Smooth muscle cell (in vitro differentiated cells): Measurements from ENCODE around the gene PARVG. TPM values are rescaled to one million over a fixed set of nuclear protein-coding genes. Genes with fewer than 3 reads are reported as not detected.

ENCODE experiments used
- DNase-seq: peaks from one replicate; lab custom pipeline; 2025; ENCODE audit not compliant: unreplicated experiment; lab: John Stamatoyannopoulos, UW
- H2AFZ ChIP-seq: fragments of 200-600 bp; sonication (generic); 2 replicates; pipeline ENCODE4 v1.6.0; 2016; ENCODE audit warnings: antibody characterized with exemption, low read depth, mild to moderate bottlenecking
- H3F3A ChIP-seq: fragments of 200-600 bp; sonication (generic); 2 replicates; pipeline ENCODE4 v1.6.0; 2017; ENCODE audit warnings: antibody characterized with exemption, low read depth
- H3K27ac ChIP-seq: fragments of 200-600 bp; sonication (generic); 2 replicates; pipeline ENCODE4 v1.5.1; 2016; ENCODE audit warnings: low read depth, mild to moderate bottlenecking
- H3K27me3 ChIP-seq: fragments of 200-600 bp; sonication (generic); 2 replicates; pipeline ENCODE4 v1.6.1; 2016; ENCODE audit warnings: low read depth, mild to moderate bottlenecking
- H3K36me3 ChIP-seq: fragments of 200-600 bp; sonication (generic); 2 replicates; pipeline ENCODE4 v1.5.1; 2016; ENCODE audit warnings: low read depth
- H3K4me1 ChIP-seq: fragments of 200-600 bp; sonication (generic); 2 replicates; pipeline ENCODE4 v1.5.1; 2016; ENCODE audit warnings: low read depth
- H3K4me2 ChIP-seq: fragments of 200-600 bp; sonication (generic); 2 replicates; pipeline ENCODE4 v1.6.0; 2016; ENCODE audit warnings: mild to moderate bottlenecking
- H3K4me3 ChIP-seq: fragments of 200-600 bp; sonication (generic); 2 replicates; pipeline ENCODE4 v1.5.1; 2016; ENCODE audit warnings: mild to moderate bottlenecking
- H3K79me2 ChIP-seq: fragments of 200-600 bp; sonication (generic); 2 replicates; pipeline ENCODE4 v1.6.0; 2016; ENCODE audit warnings: low read depth, mild to moderate bottlenecking
- H3K9ac ChIP-seq: fragments of 200-600 bp; sonication (generic); 2 replicates; pipeline ENCODE4 v1.6.0; 2016; ENCODE audit warnings: low read depth
- H3K9me3 ChIP-seq: fragments of 200-600 bp; sonication (generic); replicated peaks from 2 replicates; pipeline ENCODE4 v1.5.1; 2016; ENCODE audit warnings: low read depth
- H4K20me1 ChIP-seq: fragments of 200-600 bp; sonication (generic); 2 replicates; pipeline ENCODE4 v1.6.0; 2016; ENCODE audit warnings: low read depth
- CTCF ChIP-seq: fragments of 200-600 bp; sonication (generic); IDR thresholded peaks from 2 replicates; pipeline ENCODE4 v1.5.1; 2017; ENCODE audit warnings: borderline replicate concordance, mild to moderate bottlenecking, antibody characterized with exemption; ENCODE audit not compliant: insufficient read depth, poor library complexity, severe bottlenecking
- WGBS: methylation state at CpG from one replicate; pipeline ENCODE4 v1.1.7; 2016; ENCODE audit warnings: low lambda C conversion rate; 5-methylcytosine and 5-hydroxymethylcytosine counted together
- polyA plus RNA-seq: library from polyadenylated mRNA; unstranded; fragments of >200 nt; fragmentation: Nextera tagmentation; extraction: Ambion mirVana; gene quantifications from 2 replicates; pipeline ENCODE4 v1.2.1, GENCODE V29; 2016
- total RNA-seq: library from RNA; depleted of rRNA; stranded (reverse); fragments of >200 nt; gene quantifications from 2 replicates; pipeline ENCODE4 v1.2.3, GENCODE V29; 2014

The PARVG gene
- total and polyA plus RNA-seq, 2 experiments from 2014 or later = 0.90 TPM; not detected in 1

- H3F3A ChIP-seq = peaks cover 6% of the 10 kb centered on the region
- TF ChIP-seq CTCF = no peak
- H3K9me3 ChIP-seq = no peaks in the 10 kb centered on the region
- DNase-seq = no peak
- H3K27me3 ChIP-seq = no peaks in the 10 kb centered on the region
- no peaks in the 10 kb centered on the region for H3K36me3 ChIP-seq
- WGBS = 46% methylated on average over 6 of the region's 6 CpGs
- H3K27ac ChIP-seq = peak overlapping the region; percentile 38
- H3K9ac ChIP-seq = no peak overlapping the region
- no peaks in the 10 kb centered on the region for H4K20me1 ChIP-seq
- no peaks in the 10 kb centered on the region for H3K4me1 ChIP-seq
- H3K4me2 ChIP-seq = peak overlapping the region; percentile 32
- H3K4me3 ChIP-seq = no peak overlapping the region
- peak overlapping the region; percentile 4 for H2AFZ ChIP-seq
- H3K79me2 ChIP-seq = no peaks in the 10 kb centered on the region
These were observed 30.7 kb downstream of the PARVG start for GRCh38 chr22:44211256-44211945.

GRCh38 chr22:44211946-44212930 is 31.5 kb downstream of the PARVG start:
- H3K79me2 ChIP-seq = no peaks in the 10 kb centered on the region
- 58% methylated on average over 12 of the region's 12 CpGs for WGBS
- no peaks in the 10 kb centered on the region for H3K36me3 ChIP-seq
- TF ChIP-seq CTCF = no peak
- DNase-seq = no peak
- no peak overlapping the region for H3K9ac ChIP-seq
- H3K4me1 ChIP-seq = no peaks in the 10 kb centered on the region
- H4K20me1 ChIP-seq = no peaks in the 10 kb centered on the region
- peak overlapping the region; percentile 32 for H3K4me2 ChIP-seq
- H3F3A ChIP-seq = peaks cover 6% of the 10 kb centered on the region
- H3K9me3 ChIP-seq = no peaks in the 10 kb centered on the region
- no peak overlapping the region for H3K4me3 ChIP-seq
- H2AFZ ChIP-seq = peak overlapping the region; percentile 4
- H3K27me3 ChIP-seq = no peaks in the 10 kb centered on the region
- peak overlapping the region; percentile 17 for H3K27ac ChIP-seq

- no peak for DNase-seq
- Histone ChIP-seq H3K79me2 (no peaks in the 10 kb centered on the region), H3K36me3 (no peaks in the 10 kb centered on the region), H4K20me1 (no peaks in the 10 kb centered on the region), H3K4me1 (no peaks in the 10 kb centered on the region), H3F3A (peaks cover 6% of the 10 kb centered on the region), H3K9ac (no peak overlapping the region), H3K27ac (no peak overlapping the region), H3K9me3 (no peaks in the 10 kb centered on the region), H3K4me2 (no peak overlapping the region), H3K27me3 (no peaks in the 10 kb centered on the region), H3K4me3 (no peak overlapping the region), H2AFZ (no peak overlapping the region)
- TF ChIP-seq CTCF = no peak
- 100% methylated on average over 1 of the region's 1 CpG for WGBS
These were observed 32.2 kb downstream of the PARVG start for GRCh38 chr22:44212936-44213335.
